Ascending aorta (tissue), 2 donors: ENCODE data around the gene ZBTB18. TPM values are rescaled to one million over a fixed set of nuclear protein-coding genes. Genes with fewer than 3 reads are reported as not detected.

Experiments used
- DNase-seq, 2 donors: peaks; one replicate each; pipeline ENCODE4 v3.0.0-alpha.2; 2019; ENCODE audit warnings: low spot score in 2 of 2
- H3K27ac ChIP-seq, 2 donors: fragments of 200-600 bp; sonication (generic); one replicate each; pipeline ENCODE4 v1.5.1; 2016 to 2017; ENCODE audit warnings: mild to moderate bottlenecking in 1 of 2
- H3K27me3 ChIP-seq: fragments of 200-600 bp; sonication (generic); one replicate; pipeline ENCODE4 v1.5.1; 2017
- H3K36me3 ChIP-seq, 2 donors: fragments of 200-600 bp; sonication (generic); one replicate each; pipeline ENCODE4 v1.5.1; 2016
- H3K4me1 ChIP-seq, 2 donors: fragments of 200-600 bp; sonication (generic); one replicate each; pipeline ENCODE4 v1.5.1; 2016 to 2017; ENCODE audit warnings: mild to moderate bottlenecking in 1 of 2
- H3K4me3 ChIP-seq, 2 donors: fragments of 200-600 bp; sonication (generic); one replicate each; pipeline ENCODE4 v1.5.1; 2016 to 2017; ENCODE audit warnings: mild to moderate bottlenecking in 1 of 2
- H3K9me3 ChIP-seq, 2 donors: fragments of 200-600 bp; sonication (generic); one replicate each; pipeline ENCODE4 v1.5.1; 2016
- intact Hi-C: fragments of 100-400 bp; cut with DNase I; formaldehyde crosslinking; loops from one replicate; pipeline ENCODE4 v1.15.1; 2023
- total RNA-seq: library from RNA; depleted of rRNA; stranded (reverse); fragments of >200 nt; gene quantifications from one replicate; pipeline ENCODE4 v1.1.0, GENCODE V29; 2016
- TF ChIP-seq, protein P1 (sequence below), 3 experiments: fragments of 200-600 bp in 2 of 3; fragments of 450-650 bp in 1 of 3; sonication (generic) in 2 of 3; IDR thresholded peaks; one replicate each; pipeline ENCODE4 v1.5.1; 2016 to 2019; ENCODE audit warnings: antibody characterized with exemption in 3 of 3, mild to moderate bottlenecking in 1 of 3, moderate library complexity in 1 of 3

ZBTB18 gene
- total RNA-seq, 1 donor from 2014 or later: 7.1 TPM

DNA sequence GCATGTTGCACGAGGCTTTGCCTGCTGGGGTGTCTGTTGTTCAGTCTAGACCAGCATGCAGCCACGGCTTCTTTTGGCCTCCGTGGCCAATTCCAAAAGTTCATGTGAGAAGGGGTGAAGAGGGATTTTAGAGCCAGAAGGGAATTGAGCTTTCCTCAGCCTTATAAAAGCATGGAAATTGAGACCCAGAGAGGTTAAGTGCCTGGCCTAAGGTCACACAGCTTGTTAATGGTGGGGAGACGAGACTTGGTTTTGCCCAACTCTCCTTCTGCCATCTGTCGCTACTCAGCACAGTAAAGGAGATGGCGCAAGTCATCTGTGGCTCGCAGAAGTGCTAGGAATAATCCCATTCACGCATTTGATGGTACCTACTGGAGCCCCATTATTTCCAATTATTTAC, 25.7 kb downstream of the ZBTB18 start:
- no peaks in the 10 kb centered on the region for H3K4me1 ChIP-seq
- no peak overlapping the region for H3K4me3 ChIP-seq
- TF ChIP-seq, protein P1, sequence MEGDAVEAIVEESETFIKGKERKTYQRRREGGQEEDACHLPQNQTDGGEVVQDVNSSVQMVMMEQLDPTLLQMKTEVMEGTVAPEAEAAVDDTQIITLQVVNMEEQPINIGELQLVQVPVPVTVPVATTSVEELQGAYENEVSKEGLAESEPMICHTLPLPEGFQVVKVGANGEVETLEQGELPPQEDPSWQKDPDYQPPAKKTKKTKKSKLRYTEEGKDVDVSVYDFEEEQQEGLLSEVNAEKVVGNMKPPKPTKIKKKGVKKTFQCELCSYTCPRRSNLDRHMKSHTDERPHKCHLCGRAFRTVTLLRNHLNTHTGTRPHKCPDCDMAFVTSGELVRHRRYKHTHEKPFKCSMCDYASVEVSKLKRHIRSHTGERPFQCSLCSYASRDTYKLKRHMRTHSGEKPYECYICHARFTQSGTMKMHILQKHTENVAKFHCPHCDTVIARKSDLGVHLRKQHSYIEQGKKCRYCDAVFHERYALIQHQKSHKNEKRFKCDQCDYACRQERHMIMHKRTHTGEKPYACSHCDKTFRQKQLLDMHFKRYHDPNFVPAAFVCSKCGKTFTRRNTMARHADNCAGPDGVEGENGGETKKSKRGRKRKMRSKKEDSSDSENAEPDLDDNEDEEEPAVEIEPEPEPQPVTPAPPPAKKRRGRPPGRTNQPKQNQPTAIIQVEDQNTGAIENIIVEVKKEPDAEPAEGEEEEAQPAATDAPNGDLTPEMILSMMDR (IDR thresholded peaks at IDR 0.05): no peak
- DNase-seq: no peak
- H3K36me3 ChIP-seq: no peaks in the 10 kb centered on the region
- intact Hi-C loops: no loop called here
- no peak overlapping the region for H3K27ac ChIP-seq
- H3K9me3 ChIP-seq: no peaks in the 10 kb centered on the region
- H3K27me3 ChIP-seq: no peaks in the 10 kb centered on the region

DNA sequence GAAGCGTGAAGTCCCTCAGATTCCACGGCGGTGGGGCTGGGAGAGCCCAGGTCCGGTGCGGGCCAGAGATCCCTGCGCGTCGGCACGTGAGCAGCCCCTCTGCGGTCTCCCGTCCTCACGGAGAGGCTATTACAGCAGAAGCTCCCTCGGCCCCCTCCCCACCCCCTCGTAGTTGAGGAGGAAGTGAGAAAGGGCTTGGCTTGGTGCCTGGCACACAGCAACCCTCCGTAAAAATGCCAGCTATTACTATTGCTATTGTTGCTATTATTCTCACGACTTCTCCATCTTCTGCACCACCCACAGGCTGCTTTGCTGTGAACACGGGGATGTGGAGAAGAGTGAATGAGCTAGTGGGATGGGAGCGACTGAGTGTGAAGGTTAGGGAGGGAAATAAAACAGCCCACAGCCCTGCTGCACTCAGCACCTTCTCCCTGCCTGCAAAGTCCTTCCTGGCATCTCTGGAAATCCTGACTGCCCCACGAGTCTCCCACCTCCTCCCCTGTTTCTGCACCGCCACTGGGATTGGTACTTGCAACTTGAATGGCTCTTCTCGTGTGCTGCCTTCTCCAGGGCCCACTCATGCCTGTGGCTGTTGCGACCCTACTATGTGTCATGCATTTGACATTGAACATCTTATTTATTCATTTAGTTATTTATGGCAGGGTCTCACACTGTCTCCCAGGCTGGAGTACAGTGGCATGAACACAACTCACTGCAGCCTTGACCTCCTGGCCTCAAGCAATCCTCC, 26.6 kb downstream of the ZBTB18 start:
- no peaks in the 10 kb centered on the region for H3K36me3 ChIP-seq
- TF ChIP-seq, protein P1 (IDR thresholded peaks at IDR 0.05): no peak
- no peaks in the 10 kb centered on the region for H3K4me1 ChIP-seq
- H3K9me3 ChIP-seq: no peaks in the 10 kb centered on the region
- no peak overlapping the region for H3K27ac ChIP-seq
- DNase-seq: no peak
- no peaks in the 10 kb centered on the region for H3K27me3 ChIP-seq
- intact Hi-C loops: no loop called here
- peak overlapping the region in 1 of 2 donors; percentile 16 for H3K4me3 ChIP-seq

DNA sequence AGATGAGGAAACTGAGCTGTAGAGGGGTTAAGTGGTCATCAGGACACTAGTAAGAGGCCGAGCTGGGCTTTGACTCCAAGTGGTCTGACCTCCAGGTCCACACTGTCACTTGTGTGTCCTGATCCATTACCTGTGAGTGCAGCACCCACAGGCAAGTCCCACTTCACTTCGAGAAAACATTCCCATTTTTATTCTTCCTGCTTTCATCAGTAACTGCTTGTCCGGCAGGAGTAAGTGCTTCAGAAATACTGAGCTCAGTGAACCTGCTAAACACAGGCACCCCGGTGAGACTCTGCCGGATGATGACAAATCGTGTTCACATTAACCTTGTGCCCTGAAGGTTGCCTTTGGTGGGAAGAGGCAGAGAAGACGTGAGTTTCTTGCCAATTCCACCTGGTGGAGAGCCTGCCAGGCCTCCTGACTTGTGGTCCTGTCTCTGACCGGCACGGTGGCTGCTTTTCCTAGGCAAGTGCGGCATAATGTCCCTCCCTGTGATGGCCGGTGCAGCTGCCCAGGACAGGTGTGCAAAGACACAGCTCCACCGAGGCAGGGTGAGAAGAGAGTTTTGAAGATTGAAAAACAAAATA, 29.4 kb downstream of the ZBTB18 start:
- TF ChIP-seq, protein P1 (IDR thresholded peaks at IDR 0.05): no peak
- intact Hi-C loops: no loop called here
- H3K36me3 ChIP-seq: no peaks in the 10 kb centered on the region

DNA sequence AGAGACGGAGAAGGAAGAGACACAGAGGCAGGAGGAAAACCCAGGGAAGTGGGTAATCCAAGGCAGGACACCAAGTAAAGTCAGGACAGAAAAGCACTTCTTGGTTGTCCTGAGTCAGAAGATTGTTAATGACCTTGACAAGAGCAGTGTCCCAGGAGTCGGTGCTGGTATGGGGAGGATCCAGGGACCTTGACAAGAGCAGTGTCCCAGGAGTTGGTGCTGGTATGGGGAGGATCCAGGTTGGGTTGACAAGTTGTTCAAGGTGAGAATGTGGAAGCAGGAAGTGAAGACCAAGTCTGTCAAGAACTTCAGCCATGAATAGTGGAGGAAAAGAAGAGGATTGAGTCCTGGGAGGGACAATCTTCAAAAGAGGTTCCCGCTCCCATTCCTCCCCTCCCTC, 31.9 kb downstream of the ZBTB18 start:
- Histone ChIP-seq H3K27me3 (no peaks in the 10 kb centered on the region), H3K4me3 (no peak overlapping the region), H3K9me3 (peaks cover 0 to 6% of the 10 kb centered on the region in 2 donors), H3K27ac (no peak overlapping the region), H3K4me1 (no peaks in the 10 kb centered on the region), H3K36me3 (no peaks in the 10 kb centered on the region)
- TF ChIP-seq, protein P1 (IDR thresholded peaks at IDR 0.05): no peak
- no peak for DNase-seq
- intact Hi-C loops: no loop called here

More for the DNA sequence above, 29.4 kb downstream of the ZBTB18 start:
- H3K9me3 ChIP-seq: no peaks in the 10 kb centered on the region
- no peaks in the 10 kb centered on the region for H3K4me1 ChIP-seq
- H3K27me3 ChIP-seq: no peaks in the 10 kb centered on the region
- DNase-seq: no peak
- no peak overlapping the region for H3K27ac ChIP-seq
- no peak overlapping the region for H3K4me3 ChIP-seq

DNA sequence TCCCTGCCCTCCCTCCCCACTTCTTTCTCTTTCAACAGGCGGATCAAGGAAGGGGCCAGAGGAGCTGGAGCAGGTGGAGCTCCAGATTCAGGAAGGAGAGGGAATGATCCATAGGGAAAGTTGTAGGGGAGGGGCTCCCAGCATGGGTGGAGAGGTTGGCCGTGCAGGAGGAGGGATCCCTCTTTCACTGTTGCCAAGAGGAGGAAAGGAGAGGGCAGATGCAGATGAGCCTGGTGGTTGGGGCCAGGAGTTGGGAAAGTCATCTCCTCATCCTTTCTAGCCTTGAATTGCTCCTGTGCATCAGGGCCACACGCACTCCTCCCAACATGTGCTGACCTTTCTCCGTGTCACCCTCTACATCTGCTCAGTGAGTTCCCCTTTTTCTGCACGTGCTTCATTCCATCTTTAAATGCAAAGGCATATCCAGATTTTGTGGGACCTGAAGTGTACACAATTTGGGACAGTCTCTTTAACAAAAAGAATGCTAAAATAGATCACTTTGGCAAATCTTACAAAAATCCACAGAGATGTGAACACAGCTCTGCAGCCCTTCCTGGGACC, 32.4 kb downstream of the ZBTB18 start:
- Histone ChIP-seq H3K27me3 (no peaks in the 10 kb centered on the region), H3K36me3 (no peaks in the 10 kb centered on the region), H3K9me3 (peaks cover 0 to 6% of the 10 kb centered on the region in 2 donors), H3K4me3 (no peak overlapping the region), H3K4me1 (no peaks in the 10 kb centered on the region), H3K27ac (no peak overlapping the region)
- intact Hi-C loops: no loop called here
- DNase-seq: no peak
- TF ChIP-seq, protein P1 (IDR thresholded peaks at IDR 0.05): no peak
